HepG2 (cell line): ENCODE results near the gene MAP2K2. TPM values are rescaled to one million over a fixed set of nuclear protein-coding genes. Genes with fewer than 3 reads are reported as not detected.

ENCODE experiments used
- CBFB ChIP-seq: sonication (generic); formaldehyde crosslinking; IDR thresholded peaks from 2 replicates; pipeline ENCODE4 v1.4.0; 2020; ENCODE audit warnings: missing genetic modification reagents
- KDM4B ChIP-seq: sonication (generic); formaldehyde crosslinking; IDR thresholded peaks from 2 replicates; pipeline ENCODE4 v1.4.0; 2020; ENCODE audit warnings: missing genetic modification reagents
- MTF1 ChIP-seq: sonication (generic); formaldehyde crosslinking; IDR thresholded peaks from 2 replicates; pipeline ENCODE4 v1.5.0; 2020; ENCODE audit warnings: missing genetic modification reagents
- PHF20 ChIP-seq: sonication (generic); formaldehyde crosslinking; IDR thresholded peaks from 2 replicates; pipeline ENCODE4 v1.5.0; 2020; ENCODE audit warnings: mild to moderate bottlenecking, missing genetic modification reagents
- ZFP90 ChIP-seq: sonication (generic); formaldehyde crosslinking; IDR thresholded peaks from 2 replicates; pipeline ENCODE4 v1.8.0; 2022; ENCODE audit warnings: missing genetic modification reagents, mild to moderate bottlenecking, inconsistent platforms, borderline replicate concordance
- ZNF296 ChIP-seq: sonication (generic); formaldehyde crosslinking; conservative IDR thresholded peaks from 2 replicates; pipeline ENCODE4 v1.5.0; 2020; ENCODE audit warnings: mild to moderate bottlenecking, missing genetic modification reagents
- ZNF562 ChIP-seq: sonication (generic); formaldehyde crosslinking; IDR thresholded peaks from 2 replicates; pipeline ENCODE4 v1.8.0; 2022; ENCODE audit warnings: missing genetic modification reagents, borderline replicate concordance
- ZNF652 ChIP-seq: IDR thresholded peaks from 2 replicates; pipeline ENCODE4 v1.6.1; 2016; ENCODE audit warnings: low read depth, borderline replicate concordance
- ZNF883 ChIP-seq: sonication (generic); formaldehyde crosslinking; IDR thresholded peaks from 2 replicates; pipeline ENCODE4 v1.5.1; 2020; ENCODE audit warnings: mild to moderate bottlenecking, missing genetic modification reagents; ENCODE audit errors: not compliant biosample characterization
- polyA plus RNA-seq, 8 experiments: library from polyadenylated mRNA; depleted of rRNA in 3 of 8; stranded (reverse) in 7 of 8; unstranded in 1 of 8; fragments of >200 nt; fragmentation: Illumina TruSeq in 4 of 8; extraction: Trizol in 4 of 8; gene quantifications; 2 replicates each; pipeline versions ENCODE4 v1.2.1 to v1.2.3, GENCODE V29; 2011 to 2016; ENCODE audit warnings: low read depth in 4 of 8, missing spikeins in 1 of 8, mixed read lengths in 1 of 8; ENCODE audit not compliant: insufficient read depth in 1 of 8
- total RNA-seq, 5 experiments: library from RNA; depleted of rRNA; stranded (reverse); fragments of >200 nt; fragmentation: Illumina TruSeq; extraction: Trizol; gene quantifications; 2 replicates each; pipeline ENCODE4 v1.2.3, GENCODE V29; 2016; ENCODE audit warnings: low read depth in 1 of 5
- TF ChIP-seq, protein P1 (sequence below): sonication (generic); formaldehyde crosslinking; IDR thresholded peaks from 2 replicates; pipeline ENCODE4 v1.5.1; 2020; ENCODE audit warnings: mild to moderate bottlenecking, missing genetic modification reagents
- TF ChIP-seq, protein P2 (sequence below): IDR thresholded peaks from 2 replicates; pipeline ENCODE4 v1.6.1; 2016; ENCODE audit warnings: low read depth, control low read depth
- TF ChIP-seq, protein P3 (sequence below): sonication (generic); formaldehyde crosslinking; IDR thresholded peaks from 2 replicates; pipeline ENCODE4 v1.4.0; 2020; ENCODE audit warnings: missing genetic modification reagents
- TF ChIP-seq, protein P4 (sequence below): sonication (generic); formaldehyde crosslinking; conservative IDR thresholded peaks from 2 replicates; pipeline ENCODE4 v1.4.0; 2020; ENCODE audit warnings: missing genetic modification reagents
- TF ChIP-seq, protein P5 (sequence below): sonication (generic); formaldehyde crosslinking; IDR thresholded peaks from 2 replicates; pipeline ENCODE4 v1.4.0; 2020; ENCODE audit warnings: missing genetic modification reagents, borderline replicate concordance

Gene MAP2K2
- total and polyA plus RNA-seq, 2 of the 13 experiments (the other 11 are each of a cell fraction or from before 2014, with no cell fraction given), result 70.3 to 80.9 TPM

DNA sequence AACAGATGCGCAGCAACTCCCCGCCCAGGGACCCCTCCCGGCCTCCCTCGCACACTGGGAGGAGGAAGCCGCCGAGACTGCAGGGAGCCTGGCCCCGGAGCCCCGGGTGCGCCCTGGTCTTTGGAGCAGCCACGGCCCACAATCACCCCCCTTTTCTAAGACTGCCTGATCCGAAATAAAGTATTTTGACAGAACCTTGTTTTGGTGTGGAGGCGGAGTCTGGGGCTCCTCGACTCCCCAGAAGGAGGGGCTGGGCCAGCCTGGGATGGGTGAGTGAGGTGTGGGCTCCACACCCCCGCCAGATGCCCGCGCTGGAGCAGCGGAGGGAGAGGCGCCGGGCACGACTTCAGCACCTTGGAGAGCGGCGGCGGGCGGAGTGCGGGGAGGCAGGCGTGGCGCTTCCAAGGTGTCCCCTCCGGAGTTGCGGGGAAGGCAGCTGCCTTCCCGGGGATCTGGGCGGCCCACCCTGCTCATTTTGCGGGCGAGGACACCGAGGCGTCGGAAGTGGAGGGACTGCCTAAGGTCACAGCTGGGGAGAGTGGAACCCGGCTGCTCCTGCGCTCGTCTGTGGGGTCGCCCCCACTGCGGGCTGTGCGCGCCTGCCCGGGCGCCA, 49.0 kb upstream of the MAP2K2 start (continued):
- TF ChIP-seq, protein P1, sequence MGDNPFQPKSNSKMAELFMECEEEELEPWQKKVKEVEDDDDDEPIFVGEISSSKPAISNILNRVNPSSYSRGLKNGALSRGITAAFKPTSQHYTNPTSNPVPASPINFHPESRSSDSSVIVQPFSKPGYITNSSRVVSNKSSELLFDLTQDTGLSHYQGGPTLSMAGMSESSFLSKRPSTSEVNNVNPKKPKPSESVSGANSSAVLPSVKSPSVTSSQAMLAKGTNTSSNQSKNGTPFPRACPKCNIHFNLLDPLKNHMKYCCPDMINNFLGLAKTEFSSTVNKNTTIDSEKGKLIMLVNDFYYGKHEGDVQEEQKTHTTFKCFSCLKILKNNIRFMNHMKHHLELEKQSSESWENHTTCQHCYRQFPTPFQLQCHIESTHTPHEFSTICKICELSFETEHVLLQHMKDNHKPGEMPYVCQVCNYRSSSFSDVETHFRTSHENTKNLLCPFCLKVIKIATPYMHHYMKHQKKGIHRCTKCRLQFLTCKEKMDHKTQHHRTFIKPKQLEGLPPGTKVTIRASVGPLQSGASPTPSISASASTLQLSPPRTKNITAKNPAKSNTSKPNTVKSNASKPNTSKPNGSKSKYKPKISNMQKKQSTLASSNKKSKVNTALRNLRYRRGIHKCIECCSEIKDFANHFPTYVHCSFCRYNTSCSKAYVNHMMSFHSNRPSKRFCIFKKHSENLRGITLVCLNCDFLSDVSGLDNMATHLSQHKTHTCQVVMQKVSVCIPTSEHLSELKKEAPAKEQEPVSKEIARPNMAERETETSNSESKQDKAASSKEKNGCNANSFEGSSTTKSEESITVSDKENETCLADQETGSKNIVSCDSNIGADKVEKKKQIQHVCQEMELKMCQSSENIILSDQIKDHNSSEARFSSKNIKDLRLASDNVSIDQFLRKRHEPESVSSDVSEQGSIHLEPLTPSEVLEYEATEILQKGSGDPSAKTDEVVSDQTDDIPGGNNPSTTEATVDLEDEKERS, result 0 out of 2 replicates have a peak, but pooled peaks have one; percentile 51
- TF ChIP-seq, protein P2, sequence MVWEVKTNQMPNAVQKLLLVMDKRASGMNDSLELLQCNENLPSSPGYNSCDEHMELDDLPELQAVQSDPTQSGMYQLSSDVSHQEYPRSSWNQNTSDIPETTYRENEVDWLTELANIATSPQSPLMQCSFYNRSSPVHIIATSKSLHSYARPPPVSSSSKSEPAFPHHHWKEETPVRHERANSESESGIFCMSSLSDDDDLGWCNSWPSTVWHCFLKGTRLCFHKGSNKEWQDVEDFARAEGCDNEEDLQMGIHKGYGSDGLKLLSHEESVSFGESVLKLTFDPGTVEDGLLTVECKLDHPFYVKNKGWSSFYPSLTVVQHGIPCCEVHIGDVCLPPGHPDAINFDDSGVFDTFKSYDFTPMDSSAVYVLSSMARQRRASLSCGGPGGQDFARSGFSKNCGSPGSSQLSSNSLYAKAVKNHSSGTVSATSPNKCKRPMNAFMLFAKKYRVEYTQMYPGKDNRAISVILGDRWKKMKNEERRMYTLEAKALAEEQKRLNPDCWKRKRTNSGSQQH (CRISPR knock-in tag), result peak; percentile 79; the same call in 1 of the 2 replicates
- TF ChIP-seq ZNF883 (CRISPR knock-in tag), result peak; percentile 66
- no peak for TF ChIP-seq PHF20
- no peak for TF ChIP-seq ZNF652 (CRISPR knock-in tag)
- TF ChIP-seq, protein P3, sequence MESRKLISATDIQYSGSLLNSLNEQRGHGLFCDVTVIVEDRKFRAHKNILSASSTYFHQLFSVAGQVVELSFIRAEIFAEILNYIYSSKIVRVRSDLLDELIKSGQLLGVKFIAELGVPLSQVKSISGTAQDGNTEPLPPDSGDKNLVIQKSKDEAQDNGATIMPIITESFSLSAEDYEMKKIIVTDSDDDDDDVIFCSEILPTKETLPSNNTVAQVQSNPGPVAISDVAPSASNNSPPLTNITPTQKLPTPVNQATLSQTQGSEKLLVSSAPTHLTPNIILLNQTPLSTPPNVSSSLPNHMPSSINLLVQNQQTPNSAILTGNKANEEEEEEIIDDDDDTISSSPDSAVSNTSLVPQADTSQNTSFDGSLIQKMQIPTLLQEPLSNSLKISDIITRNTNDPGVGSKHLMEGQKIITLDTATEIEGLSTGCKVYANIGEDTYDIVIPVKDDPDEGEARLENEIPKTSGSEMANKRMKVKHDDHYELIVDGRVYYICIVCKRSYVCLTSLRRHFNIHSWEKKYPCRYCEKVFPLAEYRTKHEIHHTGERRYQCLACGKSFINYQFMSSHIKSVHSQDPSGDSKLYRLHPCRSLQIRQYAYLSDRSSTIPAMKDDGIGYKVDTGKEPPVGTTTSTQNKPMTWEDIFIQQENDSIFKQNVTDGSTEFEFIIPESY (CRISPR knock-in tag), result peak; percentile 68; the same call in 1 of the 2 replicates
- 0 out of 2 replicates have a peak, but pooled peaks have one; percentile 68 for TF ChIP-seq ZNF296 (CRISPR knock-in tag)
- TF ChIP-seq KDM4B, result 0 out of 2 replicates have a peak, but pooled peaks have one; percentile 60
- no peak for TF ChIP-seq CBFB
- TF ChIP-seq, protein P4, sequence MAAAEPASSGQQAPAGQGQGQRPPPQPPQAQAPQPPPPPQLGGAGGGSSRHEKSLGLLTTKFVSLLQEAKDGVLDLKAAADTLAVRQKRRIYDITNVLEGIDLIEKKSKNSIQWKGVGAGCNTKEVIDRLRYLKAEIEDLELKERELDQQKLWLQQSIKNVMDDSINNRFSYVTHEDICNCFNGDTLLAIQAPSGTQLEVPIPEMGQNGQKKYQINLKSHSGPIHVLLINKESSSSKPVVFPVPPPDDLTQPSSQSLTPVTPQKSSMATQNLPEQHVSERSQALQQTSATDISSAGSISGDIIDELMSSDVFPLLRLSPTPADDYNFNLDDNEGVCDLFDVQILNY, result peak; percentile 64; the same call in 1 of the 2 replicates
- 0 out of 2 replicates have a peak, but pooled peaks have one; percentile 26 for TF ChIP-seq ZFP90
- TF ChIP-seq MTF1 (CRISPR knock-in tag), result peak; percentile 67; the same call in 1 of the 2 replicates
- TF ChIP-seq ZNF562 (CRISPR knock-in tag), result no peak
- TF ChIP-seq, protein P5, sequence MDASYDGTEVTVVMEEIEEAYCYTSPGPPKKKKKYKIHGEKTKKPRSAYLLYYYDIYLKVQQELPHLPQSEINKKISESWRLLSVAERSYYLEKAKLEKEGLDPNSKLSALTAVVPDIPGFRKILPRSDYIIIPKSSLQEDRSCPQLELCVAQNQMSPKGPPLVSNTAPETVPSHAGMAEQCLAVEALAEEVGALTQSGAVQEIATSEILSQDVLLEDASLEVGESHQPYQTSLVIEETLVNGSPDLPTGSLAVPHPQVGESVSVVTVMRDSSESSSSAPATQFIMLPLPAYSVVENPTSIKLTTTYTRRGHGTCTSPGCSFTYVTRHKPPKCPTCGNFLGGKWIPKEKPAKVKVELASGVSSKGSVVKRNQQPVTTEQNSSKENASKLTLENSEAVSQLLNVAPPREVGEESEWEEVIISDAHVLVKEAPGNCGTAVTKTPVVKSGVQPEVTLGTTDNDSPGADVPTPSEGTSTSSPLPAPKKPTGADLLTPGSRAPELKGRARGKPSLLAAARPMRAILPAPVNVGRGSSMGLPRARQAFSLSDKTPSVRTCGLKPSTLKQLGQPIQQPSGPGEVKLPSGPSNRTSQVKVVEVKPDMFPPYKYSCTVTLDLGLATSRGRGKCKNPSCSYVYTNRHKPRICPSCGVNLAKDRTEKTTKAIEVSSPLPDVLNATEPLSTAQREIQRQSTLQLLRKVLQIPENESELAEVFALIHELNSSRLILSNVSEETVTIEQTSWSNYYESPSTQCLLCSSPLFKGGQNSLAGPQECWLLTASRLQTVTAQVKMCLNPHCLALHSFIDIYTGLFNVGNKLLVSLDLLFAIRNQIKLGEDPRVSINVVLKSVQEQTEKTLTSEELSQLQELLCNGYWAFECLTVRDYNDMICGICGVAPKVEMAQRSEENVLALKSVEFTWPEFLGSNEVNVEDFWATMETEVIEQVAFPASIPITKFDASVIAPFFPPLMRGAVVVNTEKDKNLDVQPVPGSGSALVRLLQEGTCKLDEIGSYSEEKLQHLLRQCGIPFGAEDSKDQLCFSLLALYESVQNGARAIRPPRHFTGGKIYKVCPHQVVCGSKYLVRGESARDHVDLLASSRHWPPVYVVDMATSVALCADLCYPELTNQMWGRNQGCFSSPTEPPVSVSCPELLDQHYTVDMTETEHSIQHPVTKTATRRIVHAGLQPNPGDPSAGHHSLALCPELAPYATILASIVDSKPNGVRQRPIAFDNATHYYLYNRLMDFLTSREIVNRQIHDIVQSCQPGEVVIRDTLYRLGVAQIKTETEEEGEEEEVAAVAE, result peak; percentile 86; the same call in 1 of the 2 replicates
